IPS-20b (cell line): ENCODE measurements around the gene MAGI1.

Source experiments
- H3K27ac ChIP-seq: one replicate; pipeline ENCODE4 v1.5.1; 2013; ENCODE audit warnings: low read length
- H3K27me3 ChIP-seq: 2 replicates; pipeline ENCODE4 v1.6.1; 2013; ENCODE audit warnings: mild to moderate bottlenecking, low read length, inconsistent platforms; ENCODE audit not compliant: insufficient read depth
- H3K36me3 ChIP-seq: 2 replicates; pipeline ENCODE4 v1.6.1; 2013; ENCODE audit warnings: low read depth, mild to moderate bottlenecking, inconsistent platforms, low read length, moderate library complexity; ENCODE audit not compliant: insufficient read depth
- H3K4me1 ChIP-seq: 2 replicates; pipeline ENCODE4 v1.6.1; 2013; ENCODE audit warnings: mild to moderate bottlenecking, control low read depth, inconsistent platforms, low read length, moderate library complexity; ENCODE audit not compliant: insufficient read depth
- H3K4me3 ChIP-seq: 2 replicates; pipeline ENCODE4 v1.5.1; 2013; ENCODE audit warnings: mild to moderate bottlenecking, low read length, inconsistent platforms
- H3K9ac ChIP-seq: 2 replicates; pipeline ENCODE4 v1.6.1; 2013; ENCODE audit warnings: low read depth, mild to moderate bottlenecking, inconsistent platforms, low read length, moderate library complexity
- H3K9me3 ChIP-seq: 2 replicates; pipeline ENCODE4 v1.6.1; 2013; ENCODE audit warnings: mild to moderate bottlenecking, low read depth, low read length, inconsistent platforms; ENCODE audit not compliant: insufficient read depth

Gene MAGI1

GRCh38 chr3:66038726-66039589 lies at the start of gene MAGI1:
MAGI1 (minus strand) TSS chr3:66038918; CDS start chr3:66038308, 610 bp downstream.
- Histone ChIP-seq H3K4me1 (peaks cover 24% of the 10 kb centered on the region), H3K9me3 (no peaks in the 10 kb centered on the region), H3K27me3 (peaks cover 7% of the 10 kb centered on the region; the same call in 1 of the 2 replicates), H3K4me3 (peak within 1 kb of the TSS; percentile 97), H3K9ac (peak within 1 kb of the TSS; percentile 85), H3K36me3 (no peaks in the 10 kb centered on the region), H3K27ac (peak within 1 kb of the TSS; percentile 77)

GRCh38 chr3:66083784-66084213 lies 45.1 kb upstream of the MAGI1 start:
- Histone ChIP-seq H3K9me3 (no peaks in the 10 kb centered on the region), H3K9ac (no peak overlapping the region), H3K4me1 (no peaks in the 10 kb centered on the region), H3K27ac (no peak overlapping the region), H3K4me3 (no peak overlapping the region), H3K36me3 (no peaks in the 10 kb centered on the region), H3K27me3 (no peaks in the 10 kb centered on the region)

- Histone ChIP-seq H3K9me3 (no peaks in the 10 kb centered on the region), H3K4me3 (no peak overlapping the region), H3K27me3 (no peaks in the 10 kb centered on the region), H3K36me3 (no peaks in the 10 kb centered on the region), H3K4me1 (no peaks in the 10 kb centered on the region), H3K27ac (no peak overlapping the region), H3K9ac (no peak overlapping the region)
Observed at GRCh38 chr3:66083096-66083678, 44.5 kb upstream of the MAGI1 start.

- H3K27ac ChIP-seq = no peak overlapping the region
- H3K9me3 ChIP-seq = no peaks in the 10 kb centered on the region
- no peak overlapping the region for H3K9ac ChIP-seq
- H3K36me3 ChIP-seq = no peaks in the 10 kb centered on the region
- H3K4me1 ChIP-seq = no peaks in the 10 kb centered on the region
- H3K4me3 ChIP-seq = no peak overlapping the region
- no peaks in the 10 kb centered on the region for H3K27me3 ChIP-seq
Observed at GRCh38 chr3:66082679-66083078, 44.0 kb upstream of the MAGI1 start.

GRCh38 chr3:66080167-66080566 lies 41.4 kb upstream of the MAGI1 start:
- H3K4me3 ChIP-seq = no peak overlapping the region
- H3K27me3 ChIP-seq = no peaks in the 10 kb centered on the region
- H3K4me1 ChIP-seq = no peaks in the 10 kb centered on the region
- no peak overlapping the region for H3K9ac ChIP-seq
- H3K36me3 ChIP-seq = no peaks in the 10 kb centered on the region
- no peak overlapping the region for H3K27ac ChIP-seq
- no peaks in the 10 kb centered on the region for H3K9me3 ChIP-seq

GRCh38 chr3:66077973-66078372 lies 39.3 kb upstream of the MAGI1 start:
- no peak overlapping the region for H3K27ac ChIP-seq
- H3K27me3 ChIP-seq = no peaks in the 10 kb centered on the region
- no peaks in the 10 kb centered on the region for H3K36me3 ChIP-seq
- H3K4me1 ChIP-seq = no peaks in the 10 kb centered on the region
- H3K9me3 ChIP-seq = no peaks in the 10 kb centered on the region
- no peak overlapping the region for H3K9ac ChIP-seq
- no peak overlapping the region for H3K4me3 ChIP-seq

- no peak overlapping the region for H3K27ac ChIP-seq
- H3K27me3 ChIP-seq = no peaks in the 10 kb centered on the region
- no peaks in the 10 kb centered on the region for H3K4me1 ChIP-seq
- no peak overlapping the region for H3K4me3 ChIP-seq
- no peaks in the 10 kb centered on the region for H3K9me3 ChIP-seq
- no peaks in the 10 kb centered on the region for H3K36me3 ChIP-seq
- no peak overlapping the region for H3K9ac ChIP-seq
Observed at GRCh38 chr3:66076861-66077470, 38.2 kb upstream of the MAGI1 start.

- H3K4me3 ChIP-seq = no peak overlapping the region
- H3K36me3 ChIP-seq = no peaks in the 10 kb centered on the region
- no peaks in the 10 kb centered on the region for H3K9me3 ChIP-seq
- H3K27me3 ChIP-seq = no peaks in the 10 kb centered on the region
- no peak overlapping the region for H3K27ac ChIP-seq
- H3K9ac ChIP-seq = no peak overlapping the region
- H3K4me1 ChIP-seq = no peaks in the 10 kb centered on the region
Observed at GRCh38 chr3:66075281-66075680, 36.6 kb upstream of the MAGI1 start.

- peaks cover 6% of the 10 kb centered on the region for H3K9me3 ChIP-seq
- H3K9ac ChIP-seq = no peak overlapping the region
- H3K4me1 ChIP-seq = no peaks in the 10 kb centered on the region
- no peak overlapping the region for H3K4me3 ChIP-seq
- H3K27ac ChIP-seq = no peak overlapping the region
- no peaks in the 10 kb centered on the region for H3K27me3 ChIP-seq
- H3K36me3 ChIP-seq = no peaks in the 10 kb centered on the region
Observed at GRCh38 chr3:66073464-66074141, 34.9 kb upstream of the MAGI1 start.

- Histone ChIP-seq H3K27ac (no peak overlapping the region), H3K27me3 (no peaks in the 10 kb centered on the region), H3K4me3 (no peak overlapping the region), H3K4me1 (peaks cover 4% of the 10 kb centered on the region; the same call in 1 of the 2 replicates), H3K9me3 (peaks cover 6% of the 10 kb centered on the region), H3K36me3 (no peaks in the 10 kb centered on the region), H3K9ac (no peak overlapping the region)
Observed at GRCh38 chr3:66068255-66068654, 29.5 kb upstream of the MAGI1 start.

GRCh38 chr3:66066963-66067617 lies 28.4 kb upstream of the MAGI1 start:
- peaks cover 6% of the 10 kb centered on the region for H3K9me3 ChIP-seq
- H3K36me3 ChIP-seq = no peaks in the 10 kb centered on the region
- H3K4me3 ChIP-seq = no peak overlapping the region
- H3K27ac ChIP-seq = no peak overlapping the region
- H3K4me1 ChIP-seq = peaks cover 4% of the 10 kb centered on the region; the same call in 1 of the 2 replicates
- no peaks in the 10 kb centered on the region for H3K27me3 ChIP-seq
- no peak overlapping the region for H3K9ac ChIP-seq
